Measurements from ENCODE around the gene PLSCR1.
"Not testable (repeated sequence)": the region's sequence is repeated elsewhere in the genome, so short reads cannot be mapped to it uniquely, and the experiment has no call there.

The PLSCR1 gene

GRCh38 chr3:146550070-146550615 is 5.7 kb upstream of the PLSCR1 start:
- DNase-seq (ENCODE audit: low spot score): no peak

- DNase-seq (ENCODE audit: low spot score): no peak
Observed at GRCh38 chr3:146547235-146547835, 2.9 kb upstream of the PLSCR1 start.

GRCh38 chr3:146546366-146546965 is 2.1 kb upstream of the PLSCR1 start:
- DNase-seq (ENCODE audit: low spot score): no peak

- no peak for DNase-seq (ENCODE audit: low spot score)
Observed at GRCh38 chr3:146544929-146545528, 622 bp upstream of the PLSCR1 start.

- DNase-seq (ENCODE audit: low spot score): no peak
Observed at GRCh38 chr3:146543461-146544001, 876 bp downstream of the PLSCR1 start.

- no peak for DNase-seq (ENCODE audit: low spot score)
Observed at GRCh38 chr3:146542978-146543377, 1.4 kb downstream of the PLSCR1 start.

GRCh38 chr3:146542179-146542578 is 2.2 kb downstream of the PLSCR1 start:
- DNase-seq (ENCODE audit: low spot score): no peak

- no peak for DNase-seq (ENCODE audit: low spot score)
Observed at GRCh38 chr3:146540978-146541377, 3.4 kb downstream of the PLSCR1 start.

- DNase-seq (ENCODE audit: low spot score): no peak
Observed at GRCh38 chr3:146540236-146540635, 4.2 kb downstream of the PLSCR1 start.

- DNase-seq (ENCODE audit: low spot score): no peak
Observed at GRCh38 chr3:146539315-146539714, 5.1 kb downstream of the PLSCR1 start.

- no peak for DNase-seq (ENCODE audit: low spot score)
Observed at GRCh38 chr3:146537603-146538002, 6.8 kb downstream of the PLSCR1 start.

- DNase-seq (ENCODE audit: low spot score): no peak
Observed at GRCh38 chr3:146536681-146537080, 7.7 kb downstream of the PLSCR1 start.

GRCh38 chr3:146532406-146532805 is 12.0 kb downstream of the PLSCR1 start:
- no peak for DNase-seq (ENCODE audit: low spot score)

GRCh38 chr3:146530609-146531008 is 13.8 kb downstream of the PLSCR1 start:
- DNase-seq (ENCODE audit: low spot score): no peak

- no peak for DNase-seq (ENCODE audit: low spot score)
Observed at GRCh38 chr3:146529021-146529420, 15.4 kb downstream of the PLSCR1 start.

- DNase-seq (ENCODE audit: low spot score): no peak
Observed at GRCh38 chr3:146524961-146525360, 19.4 kb downstream of the PLSCR1 start.

- no peak for DNase-seq (ENCODE audit: low spot score)
Observed at GRCh38 chr3:146523531-146523930, 20.9 kb downstream of the PLSCR1 start.

- not testable (repeated sequence) for DNase-seq (ENCODE audit: low spot score)
Observed at GRCh38 chr3:146522174-146523158, 21.9 kb downstream of the PLSCR1 start.

GRCh38 chr3:146521394-146521793 is 23.0 kb downstream of the PLSCR1 start:
- DNase-seq (ENCODE audit: low spot score): no peak

GRCh38 chr3:146519810-146520209 is 24.6 kb downstream of the PLSCR1 start:
- no peak for DNase-seq (ENCODE audit: low spot score)

- peak; percentile 56 for DNase-seq (ENCODE audit: low spot score)
Observed at GRCh38 chr3:146517684-146518435, 26.5 kb downstream of the PLSCR1 start.

All from LoVo (cell line).